ENCODE data around the gene GNAI2. TPM values are rescaled to one million over a fixed set of nuclear protein-coding genes. Genes with fewer than 3 reads are reported as not detected.

GNAI2 gene
- total and polyA plus RNA-seq, 9 donors, result 116 to 222 (median 189) TPM

- H3K4me1 ChIP-seq (ENCODE audit: control insufficient read depth, insufficient read depth, low read length), result peaks cover 57% of the 10 kb centered on the region
These were observed 18.7 kb downstream of the GNAI2 start for GRCh38 chr3:50254577-50255250.

DNA sequence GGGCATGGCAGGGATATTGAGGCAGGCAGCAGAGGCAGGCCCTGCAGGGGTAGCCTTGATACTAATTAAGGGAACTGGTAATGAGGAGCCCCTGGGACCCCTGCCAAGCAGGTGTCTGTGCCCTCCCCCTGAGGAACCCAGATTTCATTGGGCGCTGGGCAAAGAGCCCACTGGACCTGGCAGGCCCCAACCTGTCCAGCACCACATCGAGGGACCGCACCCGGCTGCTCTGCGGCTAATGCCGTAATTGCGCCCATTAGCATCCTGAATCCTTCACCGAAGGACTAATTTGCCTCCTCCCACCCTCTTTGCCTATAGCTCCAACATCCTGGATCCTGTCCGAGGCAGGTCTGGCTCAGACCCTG is 19.2 kb downstream of the GNAI2 start:
- WGBS (ENCODE audit: insufficient coverage), result 80% methylated on average over 9 of the region's 9 CpGs
- no peaks in the 10 kb centered on the region for H3K27me3 ChIP-seq (ENCODE audit: control insufficient read depth, insufficient read depth, low read length)
- H3K9me3 ChIP-seq (replicated peaks; ENCODE audit: control insufficient read depth, low read depth, low read length), result no peaks in the 10 kb centered on the region
- H3K27ac ChIP-seq (ENCODE audit: low read length), result peak overlapping the region; percentile 72
- H3K4me3 ChIP-seq (ENCODE audit: low read length), result no peak overlapping the region
- peaks cover 57% of the 10 kb centered on the region for H3K4me1 ChIP-seq (ENCODE audit: control insufficient read depth, insufficient read depth, low read length)
- peaks cover 83% of the 10 kb centered on the region for H3K36me3 ChIP-seq (ENCODE audit: control insufficient read depth, insufficient read depth, low read length)
- DNase-seq, result no peak

More at GRCh38 chr3:50254577-50255250, 18.7 kb downstream of the GNAI2 start:
- peaks cover 87% of the 10 kb centered on the region for H3K36me3 ChIP-seq (ENCODE audit: control insufficient read depth, insufficient read depth, low read length)
- no peaks in the 10 kb centered on the region for H3K9me3 ChIP-seq (replicated peaks; ENCODE audit: control insufficient read depth, low read depth, low read length)
- WGBS (ENCODE audit: insufficient coverage), result 85% methylated on average over 4 of the region's 8 CpGs
- peak overlapping the region; percentile 72 for H3K27ac ChIP-seq (ENCODE audit: low read length)
- H3K4me3 ChIP-seq (ENCODE audit: low read length), result no peak overlapping the region
- H3K27me3 ChIP-seq (ENCODE audit: control insufficient read depth, insufficient read depth, low read length), result no peaks in the 10 kb centered on the region
- no peak for DNase-seq

GRCh38 chr3:50256978-50257890 is 21.2 kb downstream of the GNAI2 start:
- H3K36me3 ChIP-seq (ENCODE audit: control insufficient read depth, insufficient read depth, low read length), result peaks cover 68% of the 10 kb centered on the region

GRCh38 chr3:50258029-50258680 is 22.2 kb downstream of the GNAI2 start:
- Histone ChIP-seq H3K9me3 (replicated peaks; ENCODE audit: control insufficient read depth, low read depth, low read length) (no peaks in the 10 kb centered on the region), H3K27me3 (ENCODE audit: control insufficient read depth, insufficient read depth, low read length) (no peaks in the 10 kb centered on the region), H3K4me1 (ENCODE audit: control insufficient read depth, insufficient read depth, low read length) (peaks cover 73% of the 10 kb centered on the region), H3K27ac (ENCODE audit: low read length) (peak overlapping the region; percentile 99), H3K4me3 (ENCODE audit: low read length) (no peak overlapping the region), H3K36me3 (ENCODE audit: control insufficient read depth, insufficient read depth, low read length) (peaks cover 65% of the 10 kb centered on the region)
- no CpG with 5 or more reads among the region's 17 CpGs for WGBS (ENCODE audit: insufficient coverage)
- DNase-seq, result no peak

More at GRCh38 chr3:50256978-50257890, 21.2 kb downstream of the GNAI2 start:
- WGBS (ENCODE audit: insufficient coverage), result 89% methylated on average over 15 of the region's 20 CpGs
- DNase-seq, result no peak
- Histone ChIP-seq H3K27me3 (ENCODE audit: control insufficient read depth, insufficient read depth, low read length) (no peaks in the 10 kb centered on the region), H3K9me3 (replicated peaks; ENCODE audit: control insufficient read depth, low read depth, low read length) (no peaks in the 10 kb centered on the region), H3K27ac (ENCODE audit: low read length) (peak overlapping the region; percentile 6), H3K4me1 (ENCODE audit: control insufficient read depth, insufficient read depth, low read length) (peaks cover 64% of the 10 kb centered on the region), H3K4me3 (ENCODE audit: low read length) (no peak overlapping the region)

- Histone ChIP-seq H3K27ac (ENCODE audit: low read length) (peak overlapping the region; percentile 99), H3K9me3 (replicated peaks; ENCODE audit: control insufficient read depth, low read depth, low read length) (no peaks in the 10 kb centered on the region), H3K27me3 (ENCODE audit: control insufficient read depth, insufficient read depth, low read length) (no peaks in the 10 kb centered on the region), H3K4me1 (ENCODE audit: control insufficient read depth, insufficient read depth, low read length) (peaks cover 76% of the 10 kb centered on the region), H3K36me3 (ENCODE audit: control insufficient read depth, insufficient read depth, low read length) (peaks cover 58% of the 10 kb centered on the region), H3K4me3 (ENCODE audit: low read length) (no peak overlapping the region)
- no peak for DNase-seq
- 75% methylated on average over 9 of the region's 16 CpGs for WGBS (ENCODE audit: insufficient coverage)
These were observed 23.0 kb downstream of the GNAI2 start for GRCh38 chr3:50258979-50259378.

GRCh38 chr3:50259432-50260026 is 23.5 kb downstream of the GNAI2 start:
- 58% methylated on average over 18 of the region's 18 CpGs for WGBS (ENCODE audit: insufficient coverage)
- peaks cover 77% of the 10 kb centered on the region for H3K4me1 ChIP-seq (ENCODE audit: control insufficient read depth, insufficient read depth, low read length)
- H3K36me3 ChIP-seq (ENCODE audit: control insufficient read depth, insufficient read depth, low read length), result peaks cover 53% of the 10 kb centered on the region
- peak; percentile 70 for DNase-seq
- peak overlapping the region; percentile 10 for H3K4me3 ChIP-seq (ENCODE audit: low read length)
- H3K9me3 ChIP-seq (replicated peaks; ENCODE audit: control insufficient read depth, low read depth, low read length), result no peaks in the 10 kb centered on the region
- no peaks in the 10 kb centered on the region for H3K27me3 ChIP-seq (ENCODE audit: control insufficient read depth, insufficient read depth, low read length)
- peak overlapping the region; percentile 99 for H3K27ac ChIP-seq (ENCODE audit: low read length)

DNA sequence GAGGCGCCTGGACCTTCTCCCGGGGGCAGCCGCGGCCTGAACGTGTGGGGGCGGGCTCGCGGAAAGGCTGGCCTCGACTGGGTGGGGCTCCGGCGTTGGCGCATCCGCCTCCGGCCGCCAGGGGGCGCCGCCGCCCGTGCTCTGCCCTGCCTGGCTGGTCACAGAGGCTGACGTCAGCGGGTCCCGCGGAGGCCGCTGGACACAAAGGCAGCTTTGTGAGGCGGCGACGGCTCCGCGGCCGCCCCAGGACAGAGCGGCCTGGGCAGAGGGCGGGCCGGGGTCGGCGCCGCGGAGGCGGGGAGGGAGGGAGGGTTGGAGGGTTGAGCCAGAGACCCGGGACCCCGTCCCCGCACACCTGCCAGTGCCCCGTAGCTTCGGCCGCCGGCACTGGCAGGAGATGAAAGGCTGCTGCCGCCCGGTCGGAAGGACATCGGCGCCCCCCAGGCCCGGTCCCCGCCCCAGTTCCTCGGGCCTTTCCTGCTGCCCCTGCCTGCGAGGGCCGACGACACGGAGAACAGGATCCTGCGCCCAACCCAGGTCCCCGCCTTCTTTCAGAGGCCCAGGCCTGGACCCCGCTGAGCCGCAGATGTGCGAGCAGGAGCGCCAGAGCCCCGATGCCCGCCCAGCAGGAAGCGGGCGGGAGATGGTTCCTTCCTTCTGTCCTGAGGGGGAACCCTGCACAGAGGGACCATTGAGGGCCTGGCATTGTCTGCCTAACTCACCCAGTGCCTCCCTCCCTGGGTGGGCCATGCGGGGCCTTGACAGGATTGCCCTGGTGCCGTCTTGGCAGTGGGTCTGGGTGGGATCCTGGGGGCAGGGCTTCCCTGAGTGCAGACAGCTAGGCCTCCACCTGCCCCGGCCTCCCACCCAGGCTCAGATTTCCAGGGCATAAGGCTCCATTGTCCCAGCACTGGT is 24.3 kb downstream of the GNAI2 start:
- WGBS (ENCODE audit: insufficient coverage), result under 1% methylated on average over 62 of the region's 70 CpGs
- H3K9me3 ChIP-seq (replicated peaks; ENCODE audit: control insufficient read depth, low read depth, low read length), result no peaks in the 10 kb centered on the region
- peaks cover 77% of the 10 kb centered on the region for H3K4me1 ChIP-seq (ENCODE audit: control insufficient read depth, insufficient read depth, low read length)
- peak overlapping the region; percentile 68 for H3K4me3 ChIP-seq (ENCODE audit: low read length)
- DNase-seq, result peak; percentile 97
- peak overlapping the region; percentile 99 for H3K27ac ChIP-seq (ENCODE audit: low read length)
- no peaks in the 10 kb centered on the region for H3K27me3 ChIP-seq (ENCODE audit: control insufficient read depth, insufficient read depth, low read length)
- peaks cover 46% of the 10 kb centered on the region for H3K36me3 ChIP-seq (ENCODE audit: control insufficient read depth, insufficient read depth, low read length)

DNA sequence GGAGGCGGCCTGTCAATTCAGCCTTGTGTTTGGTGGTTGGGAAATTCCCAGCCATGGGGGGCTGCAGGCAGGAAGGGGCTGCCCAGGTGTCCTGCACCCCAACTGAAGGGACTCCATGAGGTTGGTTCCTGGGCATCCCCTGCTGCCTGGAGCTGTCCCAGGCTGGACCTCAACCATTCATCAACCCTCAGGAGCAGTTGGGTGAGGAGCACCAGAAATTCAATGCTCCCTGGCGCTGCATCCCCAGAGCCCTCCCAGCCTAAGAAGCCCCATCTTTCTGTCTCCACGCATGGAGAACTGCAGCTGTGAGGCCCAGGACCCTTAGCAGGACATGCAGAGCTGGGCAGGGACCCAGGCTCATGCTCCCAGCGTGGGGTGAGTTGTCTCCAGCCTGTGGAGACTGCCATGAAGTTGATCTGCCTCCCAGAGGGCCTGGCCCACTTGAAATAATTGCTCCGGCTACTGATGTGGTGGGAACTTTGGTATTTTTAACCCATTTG is 25.0 kb downstream of the GNAI2 start:
- Histone ChIP-seq H3K9me3 (replicated peaks; ENCODE audit: control insufficient read depth, low read depth, low read length) (no peaks in the 10 kb centered on the region), H3K4me1 (ENCODE audit: control insufficient read depth, insufficient read depth, low read length) (peaks cover 83% of the 10 kb centered on the region), H3K27ac (ENCODE audit: low read length) (peak overlapping the region; percentile 99), H3K4me3 (ENCODE audit: low read length) (peak overlapping the region; percentile 68), H3K36me3 (ENCODE audit: control insufficient read depth, insufficient read depth, low read length) (peaks cover 39% of the 10 kb centered on the region), H3K27me3 (ENCODE audit: control insufficient read depth, insufficient read depth, low read length) (no peaks in the 10 kb centered on the region)
- WGBS (ENCODE audit: insufficient coverage), result 48% methylated on average over 3 of the region's 5 CpGs
- DNase-seq, result no peak

DNA sequence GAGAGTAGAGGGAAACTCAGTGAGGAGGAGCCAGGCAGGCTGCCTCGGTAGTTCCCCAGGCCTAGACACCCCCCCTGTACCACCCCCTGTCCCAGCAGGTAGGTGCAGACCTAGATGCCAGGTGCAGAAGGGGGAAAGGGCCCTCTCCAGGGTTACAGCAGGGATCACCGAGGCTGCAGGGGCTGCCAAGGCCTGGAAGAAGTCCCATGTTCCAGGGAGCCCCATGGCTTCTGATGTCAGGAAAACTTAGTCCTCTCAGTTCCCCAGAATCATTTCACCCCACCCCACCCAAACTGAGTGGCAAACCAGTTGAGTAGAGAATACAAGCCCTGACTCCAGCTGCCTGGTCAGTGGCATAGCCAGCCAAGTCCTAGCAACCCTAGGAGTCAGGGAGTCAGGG is 25.5 kb downstream of the GNAI2 start:
- Histone ChIP-seq H3K36me3 (ENCODE audit: control insufficient read depth, insufficient read depth, low read length) (peaks cover 34% of the 10 kb centered on the region), H3K4me1 (ENCODE audit: control insufficient read depth, insufficient read depth, low read length) (peaks cover 84% of the 10 kb centered on the region), H3K27me3 (ENCODE audit: control insufficient read depth, insufficient read depth, low read length) (no peaks in the 10 kb centered on the region), H3K9me3 (replicated peaks; ENCODE audit: control insufficient read depth, low read depth, low read length) (no peaks in the 10 kb centered on the region), H3K4me3 (ENCODE audit: low read length) (peak overlapping the region; percentile 68), H3K27ac (ENCODE audit: low read length) (peak overlapping the region; percentile 99)
- DNase-seq, result no peak
- WGBS (ENCODE audit: insufficient coverage), result no CpG with 5 or more reads among the region's 2 CpGs

Data from muscle of leg (tissue), 11 donors.